ENCODE data around the gene FARP2.
A peak's percentile ranks its signal among the peaks of the same experiment; 100 is the strongest.
"Not testable (repeated sequence)": the region's sequence is repeated elsewhere in the genome, so short reads cannot be mapped to it uniquely, and the experiment has no call there.

FARP2 gene

GRCh38 chr2:241373446-241373845 is 17.4 kb downstream of the FARP2 start:
- DNase-seq = no peak

- not testable (repeated sequence) for DNase-seq
Observed at GRCh38 chr2:241373906-241374305, 17.8 kb downstream of the FARP2 start.

DNA sequence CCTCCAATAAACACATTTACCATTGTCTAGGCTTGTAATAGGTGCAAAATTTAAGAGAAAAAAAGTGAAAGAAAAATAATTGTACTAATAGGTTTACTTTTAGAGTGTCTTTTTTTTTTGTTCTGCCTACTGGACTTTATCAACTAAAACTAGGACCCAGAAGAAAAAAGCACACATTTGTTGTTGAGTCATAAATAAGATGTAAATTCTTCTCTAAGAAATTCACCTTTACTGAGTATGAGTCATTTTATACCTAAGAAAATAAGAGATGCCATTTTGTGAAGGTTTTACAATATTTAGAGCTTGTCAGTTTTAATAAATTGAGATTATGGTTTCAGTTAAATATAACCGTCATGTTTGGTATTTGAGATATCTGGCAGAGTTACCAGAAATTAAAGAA is 19.2 kb downstream of the FARP2 start:
- no peak for DNase-seq

GRCh38 chr2:241376808-241377207 is 20.7 kb downstream of the FARP2 start:
- no peak for DNase-seq

GRCh38 chr2:241378816-241379215 is 22.7 kb downstream of the FARP2 start:
- DNase-seq = peak; percentile 31

DNA sequence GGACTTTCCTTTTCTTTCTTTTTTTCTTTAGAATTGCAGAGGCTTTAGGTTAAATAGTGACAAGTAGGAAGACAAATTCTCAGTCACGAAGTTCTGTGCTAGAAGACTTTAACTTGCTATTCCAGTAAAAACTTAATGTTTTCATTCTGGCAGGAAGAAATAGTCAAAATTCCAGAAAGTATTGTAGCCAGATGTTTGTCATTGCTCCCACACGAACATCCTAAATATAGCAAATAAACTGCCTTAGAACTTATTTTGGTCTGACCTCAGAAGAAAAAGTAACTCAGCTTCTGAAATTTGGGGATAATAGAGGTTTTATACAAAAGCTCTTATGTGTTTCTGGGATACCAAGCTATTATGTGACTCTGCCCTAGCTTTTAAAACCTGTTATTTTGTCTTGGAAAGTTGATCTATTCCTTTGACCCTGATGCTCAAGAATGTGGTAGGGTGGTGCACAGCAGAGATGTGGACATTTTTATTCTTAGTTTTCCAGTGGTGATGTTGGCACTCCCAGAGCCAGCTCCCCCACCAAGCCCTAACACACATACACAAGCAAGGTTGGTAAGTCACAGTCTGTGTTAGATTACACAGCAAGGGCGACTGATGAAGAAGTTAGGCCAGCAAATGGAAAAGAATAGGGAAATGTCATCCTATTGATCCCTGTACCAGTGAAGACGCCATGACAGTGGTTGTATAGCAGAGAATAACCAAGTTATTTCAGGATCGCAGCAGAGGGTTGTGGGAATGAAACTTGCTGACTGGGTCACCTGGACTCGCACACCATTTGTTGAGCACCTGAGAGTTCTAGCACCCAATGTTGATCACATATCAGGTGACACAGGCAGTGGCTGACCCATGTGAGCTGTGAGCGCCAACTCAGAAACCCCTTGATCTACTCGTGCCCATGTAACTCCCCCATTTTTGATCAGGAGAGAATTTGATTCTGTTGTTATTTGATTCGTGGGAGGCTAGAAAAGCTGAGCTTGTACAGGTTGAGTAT is 23.7 kb downstream of the FARP2 start:
- peak; percentile 74 for DNase-seq

GRCh38 chr2:241381872-241382271 is 25.8 kb downstream of the FARP2 start:
- no peak for DNase-seq

- not testable (repeated sequence) for DNase-seq
Observed at GRCh38 chr2:241385450-241385849, 29.4 kb downstream of the FARP2 start.

DNA sequence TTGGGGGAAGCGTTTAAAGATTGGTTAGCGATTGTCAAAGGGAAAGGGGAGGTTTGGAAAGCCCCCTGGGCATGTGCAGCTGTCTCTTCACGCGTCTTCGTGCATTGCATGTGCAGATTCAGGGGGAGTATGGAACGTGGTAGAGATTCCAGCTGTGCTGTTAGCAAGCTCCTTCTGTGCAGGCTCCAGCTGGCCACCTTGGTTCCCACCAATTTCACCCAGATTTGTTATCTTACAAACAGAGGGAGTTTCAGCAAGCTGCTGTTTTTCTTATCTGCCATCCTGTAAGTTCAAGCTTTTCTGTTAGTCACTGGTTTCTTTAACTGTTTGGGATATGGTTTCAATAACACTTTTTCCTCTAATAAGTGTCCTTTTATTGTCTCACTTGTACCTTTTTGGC is 30.4 kb downstream of the FARP2 start:
- no peak for DNase-seq

DNA sequence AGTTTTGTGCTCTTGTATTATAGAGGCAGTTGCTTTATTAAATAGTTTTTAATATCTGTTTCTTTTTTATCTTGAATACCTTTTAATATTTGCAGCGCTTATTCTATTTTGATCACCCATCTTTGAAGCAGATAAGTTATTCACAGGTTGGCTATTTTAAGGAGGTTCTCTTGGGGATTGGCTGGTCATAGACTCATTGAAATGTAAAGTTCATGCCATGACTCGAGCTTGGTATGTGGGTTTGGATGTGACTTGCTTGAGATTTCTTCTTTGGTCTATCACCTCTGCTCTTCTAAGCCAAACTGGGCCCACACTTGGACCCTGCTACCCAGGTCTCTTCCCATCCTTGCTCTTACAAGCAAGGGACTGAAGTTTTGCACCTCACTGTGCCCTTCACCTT is 33.6 kb downstream of the FARP2 start:
- DNase-seq = no peak

GRCh38 chr2:241390301-241391206 is 34.5 kb downstream of the FARP2 start:
- no peak for DNase-seq

GRCh38 chr2:241391892-241392665 is 36.0 kb downstream of the FARP2 start:
- peak; percentile 39 for DNase-seq

DNA sequence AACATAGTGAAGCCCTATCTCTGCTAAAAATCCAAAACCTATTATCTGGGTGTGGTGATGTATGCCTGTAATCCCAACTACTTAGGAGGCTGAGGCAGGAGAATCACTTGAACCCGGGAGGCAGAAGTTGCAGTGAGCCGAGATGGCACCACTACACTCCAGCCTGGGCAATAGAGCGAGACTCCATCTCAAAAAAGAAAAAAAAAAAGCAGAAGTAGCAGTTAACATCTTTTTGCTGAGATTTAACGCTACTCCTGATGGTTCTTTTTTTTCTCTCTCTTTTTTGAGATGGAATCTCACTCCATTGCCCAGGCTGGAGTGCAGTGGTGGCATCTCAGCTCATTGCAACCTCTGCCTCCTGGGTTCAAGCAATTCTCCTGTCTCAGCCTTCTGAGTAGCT is 36.7 kb downstream of the FARP2 start:
- DNase-seq = not testable (repeated sequence)

DNA sequence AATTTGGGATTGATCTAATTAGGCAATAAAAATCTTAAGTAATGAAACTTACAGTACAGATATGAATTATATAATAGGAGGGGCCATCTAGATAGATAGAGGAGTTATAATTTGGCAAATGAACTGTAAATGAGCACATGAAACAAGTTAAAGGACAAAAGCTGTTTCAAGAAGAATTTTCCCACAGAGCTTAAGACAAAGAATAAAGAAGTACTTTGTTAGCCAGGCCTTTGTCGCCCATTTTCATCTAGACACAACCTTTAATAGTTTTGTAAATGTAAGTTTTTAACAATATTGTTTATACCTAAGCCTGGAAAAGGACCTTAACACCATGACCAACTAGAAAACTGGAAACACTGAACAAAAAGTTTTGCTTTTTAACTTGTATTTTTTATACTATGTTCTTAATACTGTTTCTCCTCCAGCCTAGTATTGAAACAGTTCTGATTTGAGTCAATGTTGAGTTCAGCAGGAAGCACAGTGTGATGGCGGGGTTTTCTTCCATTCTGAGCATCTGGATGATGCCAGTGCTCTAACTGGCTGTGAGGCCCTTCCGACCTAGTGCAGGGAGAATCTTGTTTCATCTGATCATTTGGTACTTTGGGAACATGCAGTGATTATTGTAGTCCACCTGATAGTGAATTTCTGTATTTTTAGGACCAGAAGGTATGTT is 37.6 kb downstream of the FARP2 start:
- DNase-seq = no peak

DNA sequence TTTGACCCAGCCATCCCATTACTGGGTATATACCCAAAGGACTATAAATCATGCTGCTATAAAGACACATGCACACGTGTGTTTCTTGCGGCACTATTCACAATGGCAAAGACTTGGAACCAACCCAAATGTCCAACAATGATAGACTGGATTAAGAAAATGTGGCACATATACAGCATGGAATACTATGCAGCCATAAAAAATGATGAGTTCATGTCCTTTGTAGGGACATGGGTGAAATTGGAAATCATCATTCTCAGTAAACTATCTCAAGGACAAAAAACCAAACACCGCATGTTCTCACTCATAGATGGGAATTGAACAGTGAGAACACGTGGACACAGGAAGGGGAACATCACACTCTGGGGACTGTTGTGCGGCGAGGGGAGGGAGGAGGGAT is 40.7 kb downstream of the FARP2 start:
- not testable (repeated sequence) for DNase-seq

GRCh38 chr2:241399941-241400922 is 44.1 kb downstream of the FARP2 start:
- DNase-seq = no peak

GRCh38 chr2:241408849-241409248 is 52.8 kb downstream of the FARP2 start:
- DNase-seq = no peak

DNA sequence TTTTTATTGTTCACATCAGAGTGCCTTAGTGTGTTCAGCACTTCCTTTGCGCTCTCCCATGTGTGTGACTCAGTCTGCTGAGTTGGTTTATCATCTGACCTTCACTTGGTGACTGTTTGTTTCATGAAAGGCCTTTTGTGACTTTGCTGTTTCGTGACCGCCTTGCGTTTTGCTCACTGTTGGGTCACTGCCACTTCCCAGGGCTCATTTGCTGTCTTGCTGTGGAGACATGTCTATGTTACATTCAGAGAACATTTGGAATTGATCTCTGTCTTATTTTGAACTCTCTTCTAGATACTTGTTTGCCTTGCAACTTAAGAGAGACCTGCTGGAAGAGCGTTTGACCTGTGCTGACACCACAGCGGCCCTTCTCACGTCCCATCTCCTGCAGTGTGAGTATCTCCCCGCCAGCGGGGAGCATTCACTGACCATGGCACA is 54.7 kb downstream of the FARP2 start:
- peak; percentile 13 for DNase-seq

DNA sequence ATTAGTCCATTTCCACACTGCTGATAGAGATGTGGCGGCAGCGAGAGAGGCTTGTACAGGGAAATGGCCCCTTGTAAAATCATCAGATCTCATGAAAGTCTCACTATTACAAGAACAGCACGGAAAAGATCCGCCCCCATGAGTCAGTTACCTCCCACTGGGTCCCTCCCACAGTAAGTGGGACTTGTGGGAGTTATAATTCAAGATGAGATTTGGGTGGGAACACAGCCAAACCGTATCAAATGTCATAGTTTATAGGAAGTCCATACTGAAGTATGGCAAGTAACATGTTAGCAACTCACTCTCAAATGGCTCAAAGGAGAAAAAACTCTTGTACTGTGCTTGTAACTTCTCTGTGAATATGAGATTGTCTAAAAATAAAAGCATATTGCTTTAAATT is 56.1 kb downstream of the FARP2 start:
- DNase-seq = peak; percentile 93

DNA sequence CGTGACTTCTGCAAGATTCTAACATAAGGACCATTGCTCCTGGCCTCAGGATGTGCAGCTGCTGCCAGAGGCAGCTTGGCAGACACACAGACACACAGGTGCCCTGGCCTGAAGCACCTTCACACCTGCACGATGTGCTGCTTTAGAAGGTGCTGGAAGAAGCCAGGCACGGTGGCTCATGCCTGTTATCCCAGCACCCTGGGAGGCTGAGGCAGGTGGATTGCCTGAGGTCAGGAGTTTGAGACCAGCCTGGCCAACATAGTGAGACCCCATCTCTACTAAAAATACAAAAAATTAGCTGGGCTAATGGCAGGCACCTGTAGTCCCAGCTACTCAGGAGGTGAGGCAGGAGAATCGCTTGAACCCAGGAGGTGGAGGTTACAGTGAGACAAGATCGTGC is 57.4 kb downstream of the FARP2 start:
- not testable (repeated sequence) for DNase-seq
